ENCODE data around the gene SOWAHB.
A peak's percentile ranks its signal among the peaks of the same experiment; 100 is the strongest.

SOWAHB gene

GRCh38 chr4:76897536-76898384 is at the start of gene SOWAHB:
Gene SOWAHB, minus strand, starts transcription at chr4:76898144. Its CDS starts 295 bp downstream, at chr4:76897849.
- DNase-seq (ENCODE audit: low read depth, low spot score): no peak

GRCh38 chr4:76947369-76947768 is 49.4 kb upstream of the SOWAHB start:
- no peak for DNase-seq (ENCODE audit: low read depth, low spot score)

- DNase-seq (ENCODE audit: low read depth, low spot score): no peak
Observed at GRCh38 chr4:76943790-76944189, 45.8 kb upstream of the SOWAHB start.

GRCh38 chr4:76943129-76943620 is 45.2 kb upstream of the SOWAHB start:
- no peak for DNase-seq (ENCODE audit: low read depth, low spot score)

GRCh38 chr4:76939184-76939583 is 41.2 kb upstream of the SOWAHB start:
- no peak for DNase-seq (ENCODE audit: low read depth, low spot score)

GRCh38 chr4:76931576-76932276 is 33.8 kb upstream of the SOWAHB start:
- no peak for DNase-seq (ENCODE audit: low read depth, low spot score)

- DNase-seq (ENCODE audit: low read depth, low spot score): no peak
Observed at GRCh38 chr4:76931087-76931486, 33.1 kb upstream of the SOWAHB start.

GRCh38 chr4:76930685-76931084 is 32.7 kb upstream of the SOWAHB start:
- no peak for DNase-seq (ENCODE audit: low read depth, low spot score)

- DNase-seq (ENCODE audit: low read depth, low spot score): no peak
Observed at GRCh38 chr4:76926841-76927240, 28.9 kb upstream of the SOWAHB start.

- no peak for DNase-seq (ENCODE audit: low read depth, low spot score)
Observed at GRCh38 chr4:76923619-76924357, 25.8 kb upstream of the SOWAHB start.

GRCh38 chr4:76920715-76921114 is 22.8 kb upstream of the SOWAHB start:
- no peak for DNase-seq (ENCODE audit: low read depth, low spot score)

- no peak for DNase-seq (ENCODE audit: low read depth, low spot score)
Observed at GRCh38 chr4:76909711-76910110, 11.8 kb upstream of the SOWAHB start.

GRCh38 chr4:76905521-76905920 is 7.6 kb upstream of the SOWAHB start:
- no peak for DNase-seq (ENCODE audit: low read depth, low spot score)

- DNase-seq (ENCODE audit: low read depth, low spot score): peak; percentile 42
Observed at GRCh38 chr4:76904646-76905190, 6.8 kb upstream of the SOWAHB start.

GRCh38 chr4:76902233-76902890 is 4.4 kb upstream of the SOWAHB start:
- no peak for DNase-seq (ENCODE audit: low read depth, low spot score)

GRCh38 chr4:76898949-76899645 is 1.2 kb upstream of the SOWAHB start:
- DNase-seq (ENCODE audit: low read depth, low spot score): no peak

- DNase-seq (ENCODE audit: low read depth, low spot score): no peak
Observed at GRCh38 chr4:76898385-76898692, 395 bp upstream of the SOWAHB start.

GRCh38 chr4:76896614-76897535 is 1.1 kb downstream of the SOWAHB start:
- no peak for DNase-seq (ENCODE audit: low read depth, low spot score)

GRCh38 chr4:76896048-76896447 is 1.9 kb downstream of the SOWAHB start:
- DNase-seq (ENCODE audit: low read depth, low spot score): no peak

- DNase-seq (ENCODE audit: low read depth, low spot score): no peak
Observed at GRCh38 chr4:76895619-76896018, 2.3 kb downstream of the SOWAHB start.
